GM10248 (cell line): ENCODE results near the gene EMCN.
"Not testable (repeated sequence)": the region's sequence is repeated elsewhere in the genome, so short reads cannot be mapped to it uniquely, and the experiment has no call there.

Source experiments
- CTCF ChIA-PET: fragments of 300-600 bp; sonication (Branson Sonifier 250); formaldehyde crosslinking; extraction: SDS; loops from one replicate; lab custom pipeline; 2021; ENCODE audit warnings: antibody characterized with exemption; lab: Yijun Ruan, JAX
- POLR2A ChIA-PET: fragments of 350-650 bp; sonication (Branson Sonifier 250); formaldehyde crosslinking; extraction: SDS; loops from one replicate; lab custom pipeline; 2020; ENCODE audit warnings: antibody characterized with exemption; lab: Yijun Ruan, JAX
- DNase-seq: peaks from one replicate; pipeline ENCODE4 v3.0.0; 2012; ENCODE audit errors: extremely low spot score
- TF ChIP-seq, protein P1 (sequence below): IDR thresholded peaks from 2 replicates; pipeline ENCODE4 v1.5.1; 2012; ENCODE audit warnings: mild to moderate bottlenecking, low read depth; ENCODE audit errors: extremely low read depth, missing control alignments, control extremely low read depth

Gene EMCN

GRCh38 chr4:100420571-100420970 lies 97.3 kb downstream of the EMCN start:
- TF ChIP-seq, protein P1, sequence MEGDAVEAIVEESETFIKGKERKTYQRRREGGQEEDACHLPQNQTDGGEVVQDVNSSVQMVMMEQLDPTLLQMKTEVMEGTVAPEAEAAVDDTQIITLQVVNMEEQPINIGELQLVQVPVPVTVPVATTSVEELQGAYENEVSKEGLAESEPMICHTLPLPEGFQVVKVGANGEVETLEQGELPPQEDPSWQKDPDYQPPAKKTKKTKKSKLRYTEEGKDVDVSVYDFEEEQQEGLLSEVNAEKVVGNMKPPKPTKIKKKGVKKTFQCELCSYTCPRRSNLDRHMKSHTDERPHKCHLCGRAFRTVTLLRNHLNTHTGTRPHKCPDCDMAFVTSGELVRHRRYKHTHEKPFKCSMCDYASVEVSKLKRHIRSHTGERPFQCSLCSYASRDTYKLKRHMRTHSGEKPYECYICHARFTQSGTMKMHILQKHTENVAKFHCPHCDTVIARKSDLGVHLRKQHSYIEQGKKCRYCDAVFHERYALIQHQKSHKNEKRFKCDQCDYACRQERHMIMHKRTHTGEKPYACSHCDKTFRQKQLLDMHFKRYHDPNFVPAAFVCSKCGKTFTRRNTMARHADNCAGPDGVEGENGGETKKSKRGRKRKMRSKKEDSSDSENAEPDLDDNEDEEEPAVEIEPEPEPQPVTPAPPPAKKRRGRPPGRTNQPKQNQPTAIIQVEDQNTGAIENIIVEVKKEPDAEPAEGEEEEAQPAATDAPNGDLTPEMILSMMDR, result no peak
- CTCF ChIA-PET, result no interaction called here
- no peak for DNase-seq
- POLR2A ChIA-PET, result no interaction called here

GRCh38 chr4:100417565-100417964 lies 100.3 kb downstream of the EMCN start:
- TF ChIP-seq, protein P1, result no peak
- POLR2A ChIA-PET, result no interaction called here
- CTCF ChIA-PET, result no interaction called here
- no peak for DNase-seq

DNA sequence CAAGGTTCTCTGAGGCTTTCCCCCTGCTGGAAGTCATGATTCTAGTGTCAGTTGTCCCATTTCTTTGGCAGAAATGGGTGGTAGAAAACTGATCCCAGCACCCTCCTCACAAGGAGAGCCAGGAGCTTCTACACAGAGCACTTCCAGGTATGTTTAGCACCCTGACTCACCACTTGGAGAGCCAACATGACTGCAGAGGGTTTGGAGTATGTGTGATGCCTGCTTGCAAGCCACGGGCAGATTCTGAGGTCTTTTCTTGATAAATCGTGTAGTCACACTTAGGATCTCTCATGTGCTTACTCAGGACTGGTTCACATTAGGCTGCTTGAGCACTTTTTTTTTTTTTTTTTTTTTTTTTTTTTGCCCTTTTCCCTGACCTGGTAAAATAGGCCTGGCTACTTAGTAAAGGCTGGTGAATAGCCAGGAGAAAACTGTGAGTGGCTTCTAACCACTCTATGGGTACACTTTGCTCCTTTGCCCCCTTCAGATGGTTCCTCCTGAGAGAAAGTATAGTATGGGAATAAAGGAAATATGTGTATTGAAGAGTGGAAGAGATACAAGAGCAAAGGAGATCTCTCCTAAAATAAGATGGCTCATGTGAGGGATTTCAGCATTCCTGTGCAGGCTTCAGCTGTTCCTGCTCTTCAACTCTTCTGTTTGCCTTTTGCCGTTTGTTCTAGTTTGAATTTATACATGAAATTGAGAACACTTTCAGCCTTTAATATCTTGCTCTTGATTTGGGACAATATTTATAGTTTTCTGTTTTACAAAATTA lies 103.6 kb downstream of the EMCN start:
- TF ChIP-seq, protein P1, result no peak
- ChIA-PET CTCF (interaction anchor here (1.1 kb wide), 1 partner anchor 11 kb away, joined by 4 read pairs; no protein-coding TSS in a partner anchor), POLR2A (no interaction called here)
- no peak for DNase-seq

DNA sequence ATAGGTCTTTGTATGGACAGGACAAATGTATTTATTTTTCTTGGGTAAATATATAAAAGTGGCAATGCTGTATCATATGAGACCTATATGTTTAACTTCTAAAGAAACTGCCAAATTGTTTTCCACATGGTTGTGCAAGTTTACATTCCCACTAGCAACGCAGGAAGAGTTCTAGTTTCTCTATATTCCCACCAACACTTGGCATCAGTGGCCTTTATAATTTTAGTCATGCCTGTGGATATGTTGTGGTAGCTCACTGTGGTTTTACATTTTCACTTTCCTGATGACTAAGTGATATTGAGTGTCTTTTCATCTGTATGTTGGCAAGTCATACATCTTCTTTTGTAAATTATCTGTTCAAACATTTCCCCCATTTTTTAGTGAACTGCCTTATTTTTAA lies 126.0 kb downstream of the EMCN start:
- no peak for DNase-seq
- CTCF ChIA-PET, result interaction anchor here (1.2 to 2.0 kb wide), 3 partner anchors 10 to 27 kb away, joined by 3 to 5 read pairs (median 3); no protein-coding TSS in a partner anchor
- POLR2A ChIA-PET, result no interaction called here
- TF ChIP-seq, protein P1, result no peak

GRCh38 chr4:100391086-100391485 lies 126.7 kb downstream of the EMCN start:
- POLR2A ChIA-PET, result no interaction called here
- DNase-seq, result no peak
- CTCF ChIA-PET, result interaction anchor here (1.2 kb wide), 1 partner anchor 28 kb away, joined by 3 read pairs; no protein-coding TSS in a partner anchor
- TF ChIP-seq, protein P1, result no peak

GRCh38 chr4:100386270-100386669 lies 131.6 kb downstream of the EMCN start:
- ChIA-PET POLR2A (no interaction called here), CTCF (interaction anchor here (1.9 kb wide), 1 partner anchor 12 kb away, joined by 3 read pairs; no protein-coding TSS in a partner anchor)
- TF ChIP-seq, protein P1, result no peak
- DNase-seq, result no peak

GRCh38 chr4:100380401-100380800 lies 137.4 kb downstream of the EMCN start:
- ChIA-PET POLR2A (interaction anchor here (0.6 kb wide), 1 partner anchor 12 kb away, joined by 3 read pairs; no protein-coding TSS in a partner anchor), CTCF (interaction anchor here (1.6 to 2.3 kb wide), 2 partner anchors 18 to 24 kb away, joined by 5 to 6 read pairs; no protein-coding TSS in a partner anchor)
- not testable (repeated sequence) for DNase-seq
